ENCODE data around the gene ADAM19.

DNA sequence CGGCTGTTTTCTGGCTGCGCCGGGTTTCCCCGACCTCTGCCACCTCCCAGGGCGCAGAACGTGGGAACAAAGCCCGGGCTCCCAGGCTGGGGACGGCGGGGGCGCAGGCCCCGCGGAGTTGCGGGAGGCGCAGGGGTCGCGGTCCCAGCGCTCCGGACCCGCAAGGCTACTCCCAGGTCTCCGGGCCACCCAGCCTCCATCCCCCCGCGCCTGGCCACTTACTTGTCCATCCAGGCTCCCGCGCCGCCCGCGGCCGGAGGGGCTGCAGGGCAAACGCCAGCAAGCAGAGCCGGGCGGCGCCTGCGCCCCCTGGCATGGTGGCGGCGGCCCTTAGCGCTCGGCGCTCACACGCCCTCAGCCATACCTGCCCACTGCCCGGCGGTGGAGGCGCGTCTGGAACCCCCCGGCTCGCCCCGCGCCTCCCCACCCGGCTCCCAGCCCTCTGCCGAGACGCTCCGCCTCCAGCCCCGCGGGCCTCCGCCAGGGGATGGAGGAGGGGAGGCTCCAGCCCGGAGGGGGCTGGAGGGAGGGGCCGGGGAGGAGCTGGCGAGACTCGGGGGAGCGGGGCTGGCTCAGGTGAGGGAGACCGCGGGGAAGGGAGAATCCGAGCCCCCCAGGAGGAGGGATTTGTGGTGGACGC is at the start of gene ADAM19:
- TF ChIP-seq, protein P1, sequence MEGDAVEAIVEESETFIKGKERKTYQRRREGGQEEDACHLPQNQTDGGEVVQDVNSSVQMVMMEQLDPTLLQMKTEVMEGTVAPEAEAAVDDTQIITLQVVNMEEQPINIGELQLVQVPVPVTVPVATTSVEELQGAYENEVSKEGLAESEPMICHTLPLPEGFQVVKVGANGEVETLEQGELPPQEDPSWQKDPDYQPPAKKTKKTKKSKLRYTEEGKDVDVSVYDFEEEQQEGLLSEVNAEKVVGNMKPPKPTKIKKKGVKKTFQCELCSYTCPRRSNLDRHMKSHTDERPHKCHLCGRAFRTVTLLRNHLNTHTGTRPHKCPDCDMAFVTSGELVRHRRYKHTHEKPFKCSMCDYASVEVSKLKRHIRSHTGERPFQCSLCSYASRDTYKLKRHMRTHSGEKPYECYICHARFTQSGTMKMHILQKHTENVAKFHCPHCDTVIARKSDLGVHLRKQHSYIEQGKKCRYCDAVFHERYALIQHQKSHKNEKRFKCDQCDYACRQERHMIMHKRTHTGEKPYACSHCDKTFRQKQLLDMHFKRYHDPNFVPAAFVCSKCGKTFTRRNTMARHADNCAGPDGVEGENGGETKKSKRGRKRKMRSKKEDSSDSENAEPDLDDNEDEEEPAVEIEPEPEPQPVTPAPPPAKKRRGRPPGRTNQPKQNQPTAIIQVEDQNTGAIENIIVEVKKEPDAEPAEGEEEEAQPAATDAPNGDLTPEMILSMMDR (IDR thresholded peaks at IDR 0.05; ENCODE audit: poor library complexity) = no peak
- no peak for TF ChIP-seq EZH2 (IDR thresholded peaks at IDR 0.05; ENCODE audit: borderline replicate concordance)
